ENCODE data around the gene ATP5F1B.

GRCh38 chr12:56622535-56622934 lies 23.2 kb downstream of the ATP5F1B start:
- TF ChIP-seq, protein P1, sequence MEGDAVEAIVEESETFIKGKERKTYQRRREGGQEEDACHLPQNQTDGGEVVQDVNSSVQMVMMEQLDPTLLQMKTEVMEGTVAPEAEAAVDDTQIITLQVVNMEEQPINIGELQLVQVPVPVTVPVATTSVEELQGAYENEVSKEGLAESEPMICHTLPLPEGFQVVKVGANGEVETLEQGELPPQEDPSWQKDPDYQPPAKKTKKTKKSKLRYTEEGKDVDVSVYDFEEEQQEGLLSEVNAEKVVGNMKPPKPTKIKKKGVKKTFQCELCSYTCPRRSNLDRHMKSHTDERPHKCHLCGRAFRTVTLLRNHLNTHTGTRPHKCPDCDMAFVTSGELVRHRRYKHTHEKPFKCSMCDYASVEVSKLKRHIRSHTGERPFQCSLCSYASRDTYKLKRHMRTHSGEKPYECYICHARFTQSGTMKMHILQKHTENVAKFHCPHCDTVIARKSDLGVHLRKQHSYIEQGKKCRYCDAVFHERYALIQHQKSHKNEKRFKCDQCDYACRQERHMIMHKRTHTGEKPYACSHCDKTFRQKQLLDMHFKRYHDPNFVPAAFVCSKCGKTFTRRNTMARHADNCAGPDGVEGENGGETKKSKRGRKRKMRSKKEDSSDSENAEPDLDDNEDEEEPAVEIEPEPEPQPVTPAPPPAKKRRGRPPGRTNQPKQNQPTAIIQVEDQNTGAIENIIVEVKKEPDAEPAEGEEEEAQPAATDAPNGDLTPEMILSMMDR (IDR thresholded peaks at IDR 0.05; ENCODE audit: insufficient read depth, low read length, poor library complexity, severe bottlenecking): no peak
- no peak for TF ChIP-seq EZH2phosphoT487 (conservative IDR thresholded peaks at IDR 0.05; ENCODE audit: low read length)
